SK-N-SH treated with all-trans-retinoic acid at 6 μM for 48 hours (cell line): ENCODE data around the gene ANAPC13.

Experiments used
- ATAC-seq: fragments of 200-7000 bp; cut with Tn5 transposase; 3 replicates; pipeline ENCODE4 v1.9.1; 2020; ENCODE audit warnings: mild to moderate bottlenecking, moderate library complexity
- BACH2 ChIP-seq: fragments of 250-450 bp; sonication (Bioruptor Pico); IDR thresholded peaks from 2 replicates; pipeline ENCODE4 v1.9.0; 2021; ENCODE audit warnings: mild to moderate bottlenecking, borderline replicate concordance
- ISL1 ChIP-seq: fragments of 250-450 bp; sonication (Bioruptor Pico); IDR thresholded peaks from 2 replicates; pipeline ENCODE4 v2.1.2; 2022; ENCODE audit warnings: mild to moderate bottlenecking, moderate library complexity
- OSR1 ChIP-seq: fragments of 250-450 bp; sonication (Bioruptor Pico); IDR thresholded peaks from 2 replicates; pipeline ENCODE4 v1.8.0; 2022; ENCODE audit warnings: moderate library complexity, mild to moderate bottlenecking, inconsistent platforms
- PPARA ChIP-seq: fragments of 250-450 bp; sonication (Bioruptor Pico); IDR thresholded peaks from 2 replicates; pipeline ENCODE4 v1.5.0; 2020; ENCODE audit warnings: mild to moderate bottlenecking, borderline replicate concordance
- RARB ChIP-seq: fragments of 250-450 bp; sonication (Bioruptor Pico); IDR thresholded peaks from 2 replicates; pipeline ENCODE4 v1.8.0; 2021; ENCODE audit warnings: mild to moderate bottlenecking, moderate library complexity
- SNAI2 ChIP-seq: fragments of 250-450 bp; sonication (Bioruptor Pico); IDR thresholded peaks from 2 replicates; pipeline ENCODE4 v1.5.0; 2020; ENCODE audit warnings: mild to moderate bottlenecking, moderate library complexity
- TCF4 ChIP-seq: fragments of 250-450 bp; sonication (Bioruptor Pico); IDR thresholded peaks from 2 replicates; pipeline ENCODE4 v1.8.0; 2021; ENCODE audit warnings: mild to moderate bottlenecking, moderate library complexity, borderline replicate concordance
- TOX ChIP-seq: fragments of 250-450 bp; sonication (Bioruptor Pico); IDR thresholded peaks from 2 replicates; pipeline ENCODE4 v1.8.0; 2021; ENCODE audit warnings: mild to moderate bottlenecking, moderate library complexity, borderline replicate concordance
- ZC3H10 ChIP-seq: fragments of 250-450 bp; sonication (Bioruptor Pico); IDR thresholded peaks from 2 replicates; pipeline ENCODE4 v1.5.1; 2021; ENCODE audit warnings: mild to moderate bottlenecking, moderate library complexity
- ZFP3 ChIP-seq: fragments of 250-450 bp; sonication (Bioruptor Pico); IDR thresholded peaks from 2 replicates; pipeline ENCODE4 v1.5.0; 2020; ENCODE audit warnings: mild to moderate bottlenecking, moderate library complexity
- ZFP30 ChIP-seq: fragments of 450-650 bp; formaldehyde crosslinking; IDR thresholded peaks from 2 replicates; pipeline ENCODE4 v1.5.0; 2022; ENCODE audit warnings: mild to moderate bottlenecking, moderate library complexity
- ZNF565 ChIP-seq: fragments of 450-650 bp; formaldehyde crosslinking; conservative IDR thresholded peaks from 2 replicates; pipeline ENCODE4 v1.5.0; 2020; ENCODE audit warnings: low read depth, mild to moderate bottlenecking, moderate library complexity
- ZNF70 ChIP-seq: fragments of 450-650 bp; formaldehyde crosslinking; IDR thresholded peaks from 2 replicates; pipeline ENCODE4 v1.5.0; 2020; ENCODE audit warnings: mild to moderate bottlenecking, moderate library complexity
- ZNF8 ChIP-seq: fragments of 450-650 bp; formaldehyde crosslinking; IDR thresholded peaks from 2 replicates; pipeline ENCODE4 v1.5.0; 2020; ENCODE audit warnings: mild to moderate bottlenecking, moderate library complexity
- TF ChIP-seq, protein P1 (sequence below): fragments of 250-450 bp; sonication (Bioruptor Pico); IDR thresholded peaks from 2 replicates; pipeline ENCODE4 v1.5.0; 2020; ENCODE audit warnings: mild to moderate bottlenecking, moderate library complexity
- TF ChIP-seq, protein P2 (sequence below): fragments of 250-450 bp; sonication (Bioruptor Pico); IDR thresholded peaks from 2 replicates; pipeline ENCODE4 v1.8.0; 2021; ENCODE audit warnings: low read depth, mild to moderate bottlenecking, moderate library complexity, borderline replicate concordance
- TF ChIP-seq, protein P3 (sequence below): fragments of 250-450 bp; sonication (Bioruptor Pico); IDR thresholded peaks from 2 replicates; pipeline ENCODE4 v1.5.1; 2020; ENCODE audit warnings: low read depth, mild to moderate bottlenecking, moderate library complexity
- TF ChIP-seq, protein P4 (sequence below): fragments of 250-450 bp; sonication (Bioruptor Pico); IDR thresholded peaks from 2 replicates; pipeline ENCODE4 v1.8.0; 2020; ENCODE audit warnings: mild to moderate bottlenecking, moderate library complexity, borderline replicate concordance
- TF ChIP-seq, protein P5 (sequence below): fragments of 250-450 bp; sonication (Bioruptor Pico); IDR thresholded peaks from 2 replicates; pipeline ENCODE4 v1.5.1; 2021; ENCODE audit warnings: mild to moderate bottlenecking, moderate library complexity

The ANAPC13 gene

DNA sequence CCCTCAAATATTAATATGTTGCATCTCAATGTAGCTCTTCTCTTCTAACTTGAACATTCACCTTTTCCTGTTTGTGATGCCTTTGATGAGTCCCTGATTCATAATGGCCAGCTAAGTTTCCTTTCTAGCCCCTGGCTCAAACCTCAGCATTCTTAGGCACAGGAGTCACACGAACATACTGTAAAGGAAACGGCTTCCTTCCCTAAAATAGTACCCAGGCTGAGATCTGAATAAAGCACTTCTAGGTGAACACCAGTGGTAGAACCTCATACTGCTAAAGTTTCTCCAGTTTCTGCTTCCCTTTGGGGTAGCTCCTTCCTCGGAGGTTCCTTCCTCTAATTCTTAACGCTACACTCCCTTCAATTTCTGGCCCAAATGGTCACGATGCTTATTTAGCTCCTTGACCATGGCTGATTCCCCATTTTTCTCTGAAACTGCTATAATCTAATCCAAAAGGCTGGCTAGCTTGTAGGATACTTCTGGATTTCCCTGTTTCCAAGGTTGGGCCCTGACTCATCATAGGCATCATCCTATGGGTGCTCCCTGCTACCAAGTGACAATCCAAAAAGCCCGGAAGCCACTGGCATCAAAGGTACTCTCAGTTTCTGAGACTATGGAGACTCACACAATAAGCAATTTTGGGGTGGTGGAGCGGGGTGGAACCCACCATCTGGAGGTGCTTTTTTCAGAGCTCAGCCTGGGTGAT lies 2.4 kb downstream of the ANAPC13 start:
- TF ChIP-seq ZNF565 (CRISPR knock-in tag) (no peak), ZFP3 (CRISPR knock-in tag) (no peak), ZFP30 (CRISPR knock-in tag) (no peak), ISL1 (CRISPR knock-in tag) (no peak), SNAI2 (CRISPR knock-in tag) (no peak), RARB (CRISPR knock-in tag) (no peak), TOX (CRISPR knock-in tag) (no peak), ZNF70 (CRISPR knock-in tag) (no peak), PPARA (CRISPR knock-in tag) (no peak), OSR1 (CRISPR knock-in tag) (no peak), ZC3H10 (no peak), TCF4 (no peak), ZNF8 (no peak)
- TF ChIP-seq, protein P1, sequence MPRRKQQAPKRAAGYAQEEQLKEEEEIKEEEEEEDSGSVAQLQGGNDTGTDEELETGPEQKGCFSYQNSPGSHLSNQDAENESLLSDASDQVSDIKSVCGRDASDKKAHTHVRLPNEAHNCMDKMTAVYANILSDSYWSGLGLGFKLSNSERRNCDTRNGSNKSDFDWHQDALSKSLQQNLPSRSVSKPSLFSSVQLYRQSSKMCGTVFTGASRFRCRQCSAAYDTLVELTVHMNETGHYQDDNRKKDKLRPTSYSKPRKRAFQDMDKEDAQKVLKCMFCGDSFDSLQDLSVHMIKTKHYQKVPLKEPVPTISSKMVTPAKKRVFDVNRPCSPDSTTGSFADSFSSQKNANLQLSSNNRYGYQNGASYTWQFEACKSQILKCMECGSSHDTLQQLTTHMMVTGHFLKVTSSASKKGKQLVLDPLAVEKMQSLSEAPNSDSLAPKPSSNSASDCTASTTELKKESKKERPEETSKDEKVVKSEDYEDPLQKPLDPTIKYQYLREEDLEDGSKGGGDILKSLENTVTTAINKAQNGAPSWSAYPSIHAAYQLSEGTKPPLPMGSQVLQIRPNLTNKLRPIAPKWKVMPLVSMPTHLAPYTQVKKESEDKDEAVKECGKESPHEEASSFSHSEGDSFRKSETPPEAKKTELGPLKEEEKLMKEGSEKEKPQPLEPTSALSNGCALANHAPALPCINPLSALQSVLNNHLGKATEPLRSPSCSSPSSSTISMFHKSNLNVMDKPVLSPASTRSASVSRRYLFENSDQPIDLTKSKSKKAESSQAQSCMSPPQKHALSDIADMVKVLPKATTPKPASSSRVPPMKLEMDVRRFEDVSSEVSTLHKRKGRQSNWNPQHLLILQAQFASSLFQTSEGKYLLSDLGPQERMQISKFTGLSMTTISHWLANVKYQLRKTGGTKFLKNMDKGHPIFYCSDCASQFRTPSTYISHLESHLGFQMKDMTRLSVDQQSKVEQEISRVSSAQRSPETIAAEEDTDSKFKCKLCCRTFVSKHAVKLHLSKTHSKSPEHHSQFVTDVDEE (CRISPR knock-in tag), result no peak
- TF ChIP-seq, protein P2, sequence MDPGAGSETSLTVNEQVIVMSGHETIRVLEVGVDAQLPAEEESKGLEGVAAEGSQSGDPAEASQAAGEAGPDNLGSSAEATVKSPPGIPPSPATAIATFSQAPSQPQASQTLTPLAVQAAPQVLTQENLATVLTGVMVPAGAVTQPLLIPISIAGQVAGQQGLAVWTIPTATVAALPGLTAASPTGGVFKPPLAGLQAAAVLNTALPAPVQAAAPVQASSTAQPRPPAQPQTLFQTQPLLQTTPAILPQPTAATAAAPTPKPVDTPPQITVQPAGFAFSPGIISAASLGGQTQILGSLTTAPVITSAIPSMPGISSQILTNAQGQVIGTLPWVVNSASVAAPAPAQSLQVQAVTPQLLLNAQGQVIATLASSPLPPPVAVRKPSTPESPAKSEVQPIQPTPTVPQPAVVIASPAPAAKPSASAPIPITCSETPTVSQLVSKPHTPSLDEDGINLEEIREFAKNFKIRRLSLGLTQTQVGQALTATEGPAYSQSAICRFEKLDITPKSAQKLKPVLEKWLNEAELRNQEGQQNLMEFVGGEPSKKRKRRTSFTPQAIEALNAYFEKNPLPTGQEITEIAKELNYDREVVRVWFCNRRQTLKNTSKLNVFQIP (CRISPR knock-in tag), result no peak
- TF ChIP-seq, protein P3, sequence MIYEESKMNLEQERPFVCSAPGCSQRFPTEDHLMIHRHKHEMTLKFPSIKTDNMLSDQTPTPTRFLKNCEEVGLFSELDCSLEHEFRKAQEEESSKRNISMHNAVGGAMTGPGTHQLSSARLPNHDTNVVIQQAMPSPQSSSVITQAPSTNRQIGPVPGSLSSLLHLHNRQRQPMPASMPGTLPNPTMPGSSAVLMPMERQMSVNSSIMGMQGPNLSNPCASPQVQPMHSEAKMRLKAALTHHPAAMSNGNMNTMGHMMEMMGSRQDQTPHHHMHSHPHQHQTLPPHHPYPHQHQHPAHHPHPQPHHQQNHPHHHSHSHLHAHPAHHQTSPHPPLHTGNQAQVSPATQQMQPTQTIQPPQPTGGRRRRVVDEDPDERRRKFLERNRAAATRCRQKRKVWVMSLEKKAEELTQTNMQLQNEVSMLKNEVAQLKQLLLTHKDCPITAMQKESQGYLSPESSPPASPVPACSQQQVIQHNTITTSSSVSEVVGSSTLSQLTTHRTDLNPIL (CRISPR knock-in tag), result no peak
- TF ChIP-seq, protein P4, sequence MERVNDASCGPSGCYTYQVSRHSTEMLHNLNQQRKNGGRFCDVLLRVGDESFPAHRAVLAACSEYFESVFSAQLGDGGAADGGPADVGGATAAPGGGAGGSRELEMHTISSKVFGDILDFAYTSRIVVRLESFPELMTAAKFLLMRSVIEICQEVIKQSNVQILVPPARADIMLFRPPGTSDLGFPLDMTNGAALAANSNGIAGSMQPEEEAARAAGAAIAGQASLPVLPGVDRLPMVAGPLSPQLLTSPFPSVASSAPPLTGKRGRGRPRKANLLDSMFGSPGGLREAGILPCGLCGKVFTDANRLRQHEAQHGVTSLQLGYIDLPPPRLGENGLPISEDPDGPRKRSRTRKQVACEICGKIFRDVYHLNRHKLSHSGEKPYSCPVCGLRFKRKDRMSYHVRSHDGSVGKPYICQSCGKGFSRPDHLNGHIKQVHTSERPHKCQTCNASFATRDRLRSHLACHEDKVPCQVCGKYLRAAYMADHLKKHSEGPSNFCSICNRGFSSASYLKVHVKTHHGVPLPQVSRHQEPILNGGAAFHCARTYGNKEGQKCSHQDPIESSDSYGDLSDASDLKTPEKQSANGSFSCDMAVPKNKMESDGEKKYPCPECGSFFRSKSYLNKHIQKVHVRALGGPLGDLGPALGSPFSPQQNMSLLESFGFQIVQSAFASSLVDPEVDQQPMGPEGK (CRISPR knock-in tag), result no peak
- ATAC-seq, result no peak; the same call in 2 of the 3 replicates

DNA sequence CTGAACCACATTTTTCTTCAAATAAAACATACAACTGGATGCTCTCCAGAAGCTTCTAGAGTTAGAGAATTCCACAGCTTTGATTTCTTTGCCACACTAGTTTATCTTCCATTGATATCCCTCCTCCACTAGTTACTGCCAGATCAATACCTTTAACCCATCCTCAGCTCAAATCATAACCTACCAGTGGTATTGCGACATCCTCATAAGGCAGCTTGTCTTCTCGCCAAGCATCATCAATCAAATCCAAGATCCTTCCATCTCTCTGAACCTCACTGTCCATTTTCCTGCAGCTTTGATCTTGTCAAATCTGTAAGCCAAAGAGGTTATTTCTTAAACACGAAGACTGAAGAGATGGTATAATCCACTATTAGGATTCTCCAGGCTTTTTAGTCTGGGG lies 3.2 kb downstream of the ANAPC13 start:
- TF ChIP-seq ZC3H10 (no peak), BACH2 (CRISPR knock-in tag) (no peak)
- TF ChIP-seq, protein P5, sequence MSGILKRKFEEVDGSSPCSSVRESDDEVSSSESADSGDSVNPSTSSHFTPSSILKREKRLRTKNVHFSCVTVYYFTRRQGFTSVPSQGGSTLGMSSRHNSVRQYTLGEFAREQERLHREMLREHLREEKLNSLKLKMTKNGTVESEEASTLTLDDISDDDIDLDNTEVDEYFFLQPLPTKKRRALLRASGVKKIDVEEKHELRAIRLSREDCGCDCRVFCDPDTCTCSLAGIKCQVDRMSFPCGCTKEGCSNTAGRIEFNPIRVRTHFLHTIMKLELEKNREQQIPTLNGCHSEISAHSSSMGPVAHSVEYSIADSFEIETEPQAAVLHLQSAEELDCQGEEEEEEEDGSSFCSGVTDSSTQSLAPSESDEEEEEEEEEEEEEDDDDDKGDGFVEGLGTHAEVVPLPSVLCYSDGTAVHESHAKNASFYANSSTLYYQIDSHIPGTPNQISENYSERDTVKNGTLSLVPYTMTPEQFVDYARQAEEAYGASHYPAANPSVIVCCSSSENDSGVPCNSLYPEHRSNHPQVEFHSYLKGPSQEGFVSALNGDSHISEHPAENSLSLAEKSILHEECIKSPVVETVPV (CRISPR knock-in tag), result no peak
- TF ChIP-seq, protein P1 (CRISPR knock-in tag), result no peak
- TF ChIP-seq, protein P3 (CRISPR knock-in tag), result no peak
- TF ChIP-seq, protein P4 (CRISPR knock-in tag), result no peak
- ATAC-seq, result no peak
